ENCODE data around the gene CIITA. TPM values are rescaled to one million over a fixed set of nuclear protein-coding genes. Genes with fewer than 3 reads are reported as not detected.

CIITA gene
- total RNA-seq, 2 donors from 2014 or later: 3.2 to 3.4 TPM

GRCh38 chr16:10896165-10896564, 19.2 kb downstream of the CIITA start:
- H3K4me1 ChIP-seq: no peaks in the 10 kb centered on the region
- H3K4me3 ChIP-seq: no peak overlapping the region
- no peaks in the 10 kb centered on the region for H3K36me3 ChIP-seq
- no peak for TF ChIP-seq CTCF (IDR thresholded peaks at IDR 0.05)
- no peak for DNase-seq (ENCODE audit: low spot score)
- H3K27ac ChIP-seq: no peak overlapping the region
- H3K27me3 ChIP-seq: no peaks in the 10 kb centered on the region
- H3K9me3 ChIP-seq: no peaks in the 10 kb centered on the region

- H3K36me3 ChIP-seq: no peaks in the 10 kb centered on the region
- H3K4me3 ChIP-seq: no peak overlapping the region
- no peak for TF ChIP-seq CTCF (IDR thresholded peaks at IDR 0.05)
- H3K9me3 ChIP-seq: no peaks in the 10 kb centered on the region
- H3K4me1 ChIP-seq: no peaks in the 10 kb centered on the region
- H3K27me3 ChIP-seq: no peaks in the 10 kb centered on the region
- no peak overlapping the region for H3K27ac ChIP-seq
- no peak for DNase-seq (ENCODE audit: low spot score)
Observed at GRCh38 chr16:10896723-10897122, 19.7 kb downstream of the CIITA start.

GRCh38 chr16:10897134-10897533, 20.1 kb downstream of the CIITA start:
- Histone ChIP-seq H3K4me1 (no peaks in the 10 kb centered on the region), H3K27ac (no peak overlapping the region), H3K36me3 (no peaks in the 10 kb centered on the region), H3K9me3 (no peaks in the 10 kb centered on the region), H3K27me3 (no peaks in the 10 kb centered on the region), H3K4me3 (no peak overlapping the region)
- no peak for TF ChIP-seq CTCF (IDR thresholded peaks at IDR 0.05)
- DNase-seq (ENCODE audit: low spot score): no peak

GRCh38 chr16:10902999-10903398, 26.0 kb downstream of the CIITA start:
- no peaks in the 10 kb centered on the region for H3K36me3 ChIP-seq
- H3K4me1 ChIP-seq: no peaks in the 10 kb centered on the region
- DNase-seq (ENCODE audit: low spot score): no peak
- H3K9me3 ChIP-seq: peaks cover 0 to 7% of the 10 kb centered on the region in 2 donors
- H3K4me3 ChIP-seq: no peak overlapping the region
- no peak overlapping the region for H3K27ac ChIP-seq
- TF ChIP-seq CTCF (IDR thresholded peaks at IDR 0.05): no peak
- no peaks in the 10 kb centered on the region for H3K27me3 ChIP-seq

GRCh38 chr16:10906482-10906881, 29.5 kb downstream of the CIITA start:
- TF ChIP-seq CTCF (IDR thresholded peaks at IDR 0.05): no peak
- DNase-seq (ENCODE audit: low spot score): no peak
- no peak overlapping the region for H3K4me3 ChIP-seq
- H3K4me1 ChIP-seq: no peaks in the 10 kb centered on the region
- H3K27ac ChIP-seq: no peak overlapping the region
- H3K9me3 ChIP-seq: peaks cover 0 to 7% of the 10 kb centered on the region in 2 donors
- no peaks in the 10 kb centered on the region for H3K36me3 ChIP-seq
- H3K27me3 ChIP-seq: no peaks in the 10 kb centered on the region
